Chondrocyte (in vitro differentiated cells): ENCODE data around the gene RPTOR. TPM values are rescaled to one million over a fixed set of nuclear protein-coding genes. Genes with fewer than 3 reads are reported as not detected.
A peak's percentile ranks its signal among the peaks of the same experiment; 100 is the strongest.

ENCODE experiments used
- DNase-seq: peaks from one replicate; pipeline ENCODE4 v3.0.0; 2021; ENCODE audit warnings: mixed read lengths, low spot score
- H3K27ac Mint-ChIP-seq: one replicate; pipeline ENCODE4 v1.8.0; 2021; ENCODE audit warnings: mild to moderate bottlenecking, moderate library complexity, mixed read lengths; ENCODE audit not compliant: unreplicated experiment
- H3K27me3 Mint-ChIP-seq: 2 replicates; pipeline ENCODE4 v1.8.0; 2021; ENCODE audit warnings: low read depth, mixed read lengths
- H3K36me3 Mint-ChIP-seq: 2 replicates; pipeline ENCODE4 v1.8.0; 2021; ENCODE audit warnings: low read depth, mixed read lengths
- H3K4me1 Mint-ChIP-seq: 2 replicates; pipeline ENCODE4 v1.8.0; 2021; ENCODE audit warnings: low read depth, mild to moderate bottlenecking, mixed read lengths
- H3K4me3 Mint-ChIP-seq: one replicate; pipeline ENCODE4 v1.8.0; 2021; ENCODE audit warnings: mild to moderate bottlenecking, moderate library complexity, mixed read lengths; ENCODE audit not compliant: unreplicated experiment
- H3K9me3 Mint-ChIP-seq: 2 replicates; pipeline ENCODE4 v1.8.0; 2021; ENCODE audit warnings: low read depth, mixed read lengths
- total RNA-seq: library from RNA; stranded (reverse); gene quantifications from 3 replicates; pipeline ENCODE4 v1.2.1, GENCODE V29; 2021
- TF ChIP-seq, protein P1 (sequence below): fragments of 200-600 bp; sonication (generic); IDR thresholded peaks from 2 replicates; pipeline ENCODE4 v1.5.0; 2021; ENCODE audit warnings: antibody characterized with exemption, mild to moderate bottlenecking, moderate library complexity

RPTOR gene
- total RNA-seq, 1 donor from 2014 or later, result 30.9 TPM

DNA sequence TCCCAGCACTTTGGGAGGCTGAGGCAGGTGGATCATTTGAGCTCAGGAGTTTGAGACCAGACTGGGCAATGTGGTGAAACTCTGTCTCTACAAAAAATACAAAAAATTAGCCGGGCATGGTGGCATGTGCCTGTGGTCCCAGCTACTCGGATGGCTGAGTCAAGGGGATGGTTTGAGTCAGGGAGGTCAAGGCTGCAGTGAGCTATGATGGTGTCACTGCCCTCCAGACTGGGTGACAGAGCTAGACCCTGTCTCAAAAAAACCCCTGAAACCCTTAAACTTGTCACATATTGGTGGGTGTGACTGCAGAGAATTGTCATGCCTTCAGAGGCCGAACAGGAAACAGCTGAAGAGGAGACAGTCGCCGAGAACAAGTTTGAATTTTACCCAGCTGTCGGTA is 13.4 kb downstream of the RPTOR start:
- peaks cover 1% of the 10 kb centered on the region for H3K36me3 Mint-ChIP-seq
- H3K27ac Mint-ChIP-seq, result no peak overlapping the region
- peaks cover 34% of the 10 kb centered on the region for H3K4me1 Mint-ChIP-seq
- H3K9me3 Mint-ChIP-seq, result no peaks in the 10 kb centered on the region
- H3K27me3 Mint-ChIP-seq, result no peaks in the 10 kb centered on the region
- H3K4me3 Mint-ChIP-seq, result no peak overlapping the region
- DNase-seq, result no peak
- TF ChIP-seq, protein P1, sequence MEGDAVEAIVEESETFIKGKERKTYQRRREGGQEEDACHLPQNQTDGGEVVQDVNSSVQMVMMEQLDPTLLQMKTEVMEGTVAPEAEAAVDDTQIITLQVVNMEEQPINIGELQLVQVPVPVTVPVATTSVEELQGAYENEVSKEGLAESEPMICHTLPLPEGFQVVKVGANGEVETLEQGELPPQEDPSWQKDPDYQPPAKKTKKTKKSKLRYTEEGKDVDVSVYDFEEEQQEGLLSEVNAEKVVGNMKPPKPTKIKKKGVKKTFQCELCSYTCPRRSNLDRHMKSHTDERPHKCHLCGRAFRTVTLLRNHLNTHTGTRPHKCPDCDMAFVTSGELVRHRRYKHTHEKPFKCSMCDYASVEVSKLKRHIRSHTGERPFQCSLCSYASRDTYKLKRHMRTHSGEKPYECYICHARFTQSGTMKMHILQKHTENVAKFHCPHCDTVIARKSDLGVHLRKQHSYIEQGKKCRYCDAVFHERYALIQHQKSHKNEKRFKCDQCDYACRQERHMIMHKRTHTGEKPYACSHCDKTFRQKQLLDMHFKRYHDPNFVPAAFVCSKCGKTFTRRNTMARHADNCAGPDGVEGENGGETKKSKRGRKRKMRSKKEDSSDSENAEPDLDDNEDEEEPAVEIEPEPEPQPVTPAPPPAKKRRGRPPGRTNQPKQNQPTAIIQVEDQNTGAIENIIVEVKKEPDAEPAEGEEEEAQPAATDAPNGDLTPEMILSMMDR, result no peak

DNA sequence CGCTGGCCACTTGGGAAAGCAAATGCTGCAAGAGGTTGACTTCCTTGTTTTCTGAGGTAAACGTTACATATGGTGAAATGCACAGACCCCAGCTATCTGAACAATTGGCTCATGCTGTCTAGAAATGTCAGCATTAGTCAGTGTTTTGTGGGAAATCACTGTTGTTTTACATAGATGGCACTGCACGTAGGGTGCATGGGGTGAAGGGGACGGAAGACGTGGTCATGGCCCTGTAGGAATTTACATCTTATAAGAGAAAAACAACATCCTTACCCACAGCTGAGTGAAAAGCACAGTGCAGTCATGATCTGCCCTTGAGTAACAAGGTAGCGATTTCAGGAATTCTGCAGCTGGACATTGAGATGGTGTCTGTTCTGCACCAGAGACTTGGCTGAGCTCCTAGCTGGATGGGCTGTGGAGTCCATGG is 15.2 kb downstream of the RPTOR start:
- DNase-seq, result no peak
- Mint-ChIP-seq H3K36me3 (peaks cover 1% of the 10 kb centered on the region), H3K4me1 (peaks cover 37% of the 10 kb centered on the region), H3K27ac (peak overlapping the region; percentile 95), H3K9me3 (no peaks in the 10 kb centered on the region), H3K27me3 (no peaks in the 10 kb centered on the region), H3K4me3 (peak overlapping the region; percentile 21)
- TF ChIP-seq, protein P1, result no peak

DNA sequence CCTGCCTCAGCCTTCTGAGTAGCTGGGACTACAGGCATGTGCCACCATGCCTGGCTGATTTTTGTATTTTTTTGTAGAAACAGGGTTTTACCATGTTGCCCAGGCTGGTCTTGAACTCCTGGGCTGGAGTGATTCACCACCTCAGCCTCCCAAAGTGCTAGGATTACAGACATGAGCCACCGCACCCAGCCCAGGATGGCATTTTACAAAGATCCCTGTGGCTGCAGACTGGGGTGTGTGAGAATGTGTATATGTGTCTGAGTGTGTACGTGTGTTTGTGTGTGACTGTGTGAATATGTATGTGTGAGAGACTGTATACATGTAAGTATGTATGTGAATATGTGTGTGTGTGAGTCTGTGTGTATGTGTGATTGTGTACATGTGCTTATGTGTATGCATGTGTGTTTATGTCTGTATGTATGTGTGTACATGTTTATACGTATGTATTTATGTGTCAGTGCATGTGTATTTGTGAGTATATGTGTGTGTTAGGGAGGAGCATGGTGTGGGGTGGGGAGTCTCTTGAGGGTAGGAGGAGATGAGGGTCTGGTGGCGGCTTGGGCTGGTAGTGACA is 17.0 kb downstream of the RPTOR start:
- DNase-seq, result no peak
- peak overlapping the region; percentile 85 for H3K27ac Mint-ChIP-seq
- peaks cover 48% of the 10 kb centered on the region for H3K4me1 Mint-ChIP-seq

DNA sequence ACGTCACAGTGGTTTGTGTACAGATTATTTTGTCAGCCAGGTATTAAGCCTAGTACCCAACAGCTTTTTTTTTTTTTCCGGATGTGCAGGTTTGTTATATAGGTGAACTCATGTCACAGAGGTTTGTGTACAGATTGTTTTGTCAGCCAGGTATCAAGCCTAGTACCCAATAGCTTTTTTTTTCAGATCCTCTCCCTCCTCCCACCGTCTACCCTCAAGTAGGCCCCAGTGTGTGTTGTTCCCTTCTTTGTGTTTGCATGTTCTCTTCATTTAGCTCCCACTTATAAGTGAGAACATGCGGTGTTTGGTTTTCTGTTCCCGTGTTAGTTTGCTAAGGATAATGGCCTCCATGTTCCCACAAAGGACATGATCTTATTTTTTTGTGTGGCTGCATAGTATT is 19.9 kb downstream of the RPTOR start:
- no peaks in the 10 kb centered on the region for H3K9me3 Mint-ChIP-seq
- no peak overlapping the region for H3K27ac Mint-ChIP-seq
- TF ChIP-seq, protein P1, result no peak
- DNase-seq, result no peak
- no peaks in the 10 kb centered on the region for H3K36me3 Mint-ChIP-seq
- H3K4me1 Mint-ChIP-seq, result peaks cover 36% of the 10 kb centered on the region
- no peak overlapping the region for H3K4me3 Mint-ChIP-seq
- no peaks in the 10 kb centered on the region for H3K27me3 Mint-ChIP-seq

More for the DNA sequence above, 17.0 kb downstream of the RPTOR start:
- Mint-ChIP-seq H3K36me3 (no peaks in the 10 kb centered on the region), H3K9me3 (no peaks in the 10 kb centered on the region), H3K27me3 (no peaks in the 10 kb centered on the region), H3K4me3 (no peak overlapping the region)
- TF ChIP-seq, protein P1, result no peak

DNA sequence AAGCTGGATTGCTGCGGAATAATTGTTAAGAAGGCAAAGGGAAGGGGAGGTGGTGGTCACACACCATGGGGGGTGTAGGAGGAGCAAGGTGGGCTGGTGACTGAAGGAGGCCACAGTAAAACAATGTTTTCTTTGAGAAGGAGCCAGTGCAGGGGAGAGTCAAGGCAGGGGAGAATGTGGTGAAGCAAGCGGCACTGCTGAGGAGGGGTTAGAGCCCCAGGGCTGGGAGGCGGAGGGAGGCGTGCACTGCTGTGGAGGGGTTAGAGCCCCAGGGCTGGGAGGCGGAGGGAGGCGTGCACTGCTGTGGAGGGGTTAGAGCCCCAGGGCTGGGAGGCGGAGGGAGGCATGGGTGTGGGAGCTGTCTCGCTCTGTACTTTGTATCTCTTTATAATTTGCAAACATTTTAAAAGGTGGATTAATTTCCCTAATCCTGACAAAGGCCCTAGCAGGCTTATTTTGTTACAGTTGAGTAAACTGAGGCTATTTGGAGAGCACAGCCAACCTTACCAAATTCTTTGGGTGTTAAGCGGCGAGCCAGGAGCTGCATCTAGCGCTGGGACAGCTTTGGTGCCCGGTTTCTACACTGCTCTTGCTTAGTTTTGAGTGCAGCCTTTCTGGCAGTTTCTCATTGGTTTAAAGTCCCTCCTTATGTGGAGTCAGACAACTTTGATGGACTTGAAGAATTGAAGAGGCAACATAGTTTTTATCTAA is 20.9 kb downstream of the RPTOR start:
- no peaks in the 10 kb centered on the region for H3K9me3 Mint-ChIP-seq
- H3K4me1 Mint-ChIP-seq, result peaks cover 27% of the 10 kb centered on the region
- no peak overlapping the region for H3K27ac Mint-ChIP-seq
- no peak for DNase-seq
- H3K27me3 Mint-ChIP-seq, result no peaks in the 10 kb centered on the region
- no peak overlapping the region for H3K4me3 Mint-ChIP-seq
- TF ChIP-seq, protein P1, result no peak
- H3K36me3 Mint-ChIP-seq, result no peaks in the 10 kb centered on the region
